ENCODE measurements around the gene CCDC85B.

DNA sequence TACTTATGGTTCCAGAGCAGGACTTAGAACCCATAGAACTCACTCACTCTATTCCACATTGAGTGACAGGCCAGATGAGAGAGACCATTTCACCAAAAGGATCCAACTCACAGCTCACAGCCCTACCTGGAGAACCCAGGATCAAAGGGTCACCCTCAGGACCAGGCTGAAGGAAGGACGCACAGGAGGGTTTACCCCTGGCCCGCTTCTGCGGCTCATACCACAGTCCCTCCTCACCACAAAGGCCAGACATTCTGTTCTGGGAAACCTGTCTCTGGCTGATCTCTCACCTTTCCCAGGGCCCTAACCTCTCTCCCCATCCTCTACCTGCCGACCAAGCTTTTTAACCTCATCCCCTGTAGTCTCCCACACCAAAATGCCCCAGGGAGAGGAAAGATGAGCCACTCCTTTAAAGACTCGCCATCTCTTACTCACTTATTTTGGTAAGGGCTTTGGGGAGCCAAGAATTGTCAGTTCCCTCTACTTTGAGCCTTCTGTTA lies 5.1 kb downstream of the CCDC85B start:
- TF ChIP-seq EZH2 (IDR thresholded peaks at IDR 0.05; ENCODE audit: borderline replicate concordance, low read depth, low read length, severe bottlenecking): no peak
- TF ChIP-seq, protein P1, sequence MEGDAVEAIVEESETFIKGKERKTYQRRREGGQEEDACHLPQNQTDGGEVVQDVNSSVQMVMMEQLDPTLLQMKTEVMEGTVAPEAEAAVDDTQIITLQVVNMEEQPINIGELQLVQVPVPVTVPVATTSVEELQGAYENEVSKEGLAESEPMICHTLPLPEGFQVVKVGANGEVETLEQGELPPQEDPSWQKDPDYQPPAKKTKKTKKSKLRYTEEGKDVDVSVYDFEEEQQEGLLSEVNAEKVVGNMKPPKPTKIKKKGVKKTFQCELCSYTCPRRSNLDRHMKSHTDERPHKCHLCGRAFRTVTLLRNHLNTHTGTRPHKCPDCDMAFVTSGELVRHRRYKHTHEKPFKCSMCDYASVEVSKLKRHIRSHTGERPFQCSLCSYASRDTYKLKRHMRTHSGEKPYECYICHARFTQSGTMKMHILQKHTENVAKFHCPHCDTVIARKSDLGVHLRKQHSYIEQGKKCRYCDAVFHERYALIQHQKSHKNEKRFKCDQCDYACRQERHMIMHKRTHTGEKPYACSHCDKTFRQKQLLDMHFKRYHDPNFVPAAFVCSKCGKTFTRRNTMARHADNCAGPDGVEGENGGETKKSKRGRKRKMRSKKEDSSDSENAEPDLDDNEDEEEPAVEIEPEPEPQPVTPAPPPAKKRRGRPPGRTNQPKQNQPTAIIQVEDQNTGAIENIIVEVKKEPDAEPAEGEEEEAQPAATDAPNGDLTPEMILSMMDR (IDR thresholded peaks at IDR 0.05; ENCODE audit: borderline replicate concordance, extremely low read depth, low read length, poor library complexity, severe bottlenecking): no peak
